ENCODE measurements around the gene ICAM3.
"Not testable (repeated sequence)": the region's sequence is repeated elsewhere in the genome, so short reads cannot be mapped to it uniquely, and the experiment has no call there.

The ICAM3 gene, protein sequence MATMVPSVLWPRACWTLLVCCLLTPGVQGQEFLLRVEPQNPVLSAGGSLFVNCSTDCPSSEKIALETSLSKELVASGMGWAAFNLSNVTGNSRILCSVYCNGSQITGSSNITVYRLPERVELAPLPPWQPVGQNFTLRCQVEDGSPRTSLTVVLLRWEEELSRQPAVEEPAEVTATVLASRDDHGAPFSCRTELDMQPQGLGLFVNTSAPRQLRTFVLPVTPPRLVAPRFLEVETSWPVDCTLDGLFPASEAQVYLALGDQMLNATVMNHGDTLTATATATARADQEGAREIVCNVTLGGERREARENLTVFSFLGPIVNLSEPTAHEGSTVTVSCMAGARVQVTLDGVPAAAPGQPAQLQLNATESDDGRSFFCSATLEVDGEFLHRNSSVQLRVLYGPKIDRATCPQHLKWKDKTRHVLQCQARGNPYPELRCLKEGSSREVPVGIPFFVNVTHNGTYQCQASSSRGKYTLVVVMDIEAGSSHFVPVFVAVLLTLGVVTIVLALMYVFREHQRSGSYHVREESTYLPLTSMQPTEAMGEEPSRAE

DNA sequence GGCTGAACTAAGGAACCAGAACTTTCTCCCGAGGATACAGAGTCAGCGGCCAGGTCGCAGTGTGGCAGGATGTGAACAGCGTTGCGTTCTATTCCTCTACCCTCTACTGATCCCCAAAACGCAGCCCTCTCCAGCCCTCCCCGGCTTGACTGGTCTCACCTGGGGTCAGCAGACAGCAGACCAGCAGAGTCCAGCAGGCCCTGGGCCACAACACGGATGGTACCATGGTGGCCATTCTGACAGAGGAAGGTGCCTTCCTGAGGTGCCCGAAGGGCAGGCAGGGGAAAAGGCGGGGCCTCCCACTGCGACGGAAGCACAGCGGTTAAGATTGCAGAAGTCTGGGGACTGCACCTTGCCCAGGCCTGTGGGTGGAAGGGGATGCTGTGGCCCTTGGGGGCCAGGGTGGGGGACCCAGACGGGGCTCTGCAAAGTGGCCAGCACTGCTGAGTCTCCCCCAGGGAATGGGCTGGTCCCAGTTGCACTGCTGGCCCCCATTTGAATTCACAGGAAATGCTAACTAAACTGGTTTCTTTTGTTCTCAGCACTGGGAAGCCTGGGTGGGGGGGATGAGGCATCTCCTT, at the start of gene ICAM3:
ICAM3 (minus strand) TSS at position 245 of the 581 bp plus-strand sequence; CDS start at position 235, 10 bp downstream.
- H3K27ac ChIP-seq = peak within 1 kb of the TSS in 15 of 21 experiments; percentile 11 to 91 (median 64)

DNA sequence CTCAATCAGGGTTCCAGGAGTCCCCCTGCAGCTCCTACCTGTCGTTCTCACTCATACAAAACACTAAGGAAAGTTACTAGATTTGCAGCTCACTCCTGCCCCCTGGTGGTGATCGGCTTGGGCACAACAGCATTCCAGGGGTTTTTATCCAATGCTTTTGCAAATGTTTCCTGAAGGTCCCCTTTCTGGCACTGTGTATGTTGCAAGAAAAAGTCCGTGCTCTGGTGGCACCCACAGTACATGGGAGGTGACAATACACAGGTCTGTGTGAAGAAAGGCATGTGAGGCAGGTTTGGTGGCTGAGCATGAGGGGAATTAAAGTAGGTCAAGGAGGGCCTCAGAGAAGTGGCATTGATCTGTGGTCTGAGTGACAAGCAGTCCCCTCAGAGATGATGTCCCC, 49.5 kb upstream of the ICAM3 start:
- H3K27ac ChIP-seq = no peak overlapping the region
- H3K4me3 ChIP-seq = no peak overlapping the region

More for the DNA sequence above, at the start of gene ICAM3:
- H3K4me3 ChIP-seq = peak within 1 kb of the TSS; percentile 11 to 31 (median 25)

DNA sequence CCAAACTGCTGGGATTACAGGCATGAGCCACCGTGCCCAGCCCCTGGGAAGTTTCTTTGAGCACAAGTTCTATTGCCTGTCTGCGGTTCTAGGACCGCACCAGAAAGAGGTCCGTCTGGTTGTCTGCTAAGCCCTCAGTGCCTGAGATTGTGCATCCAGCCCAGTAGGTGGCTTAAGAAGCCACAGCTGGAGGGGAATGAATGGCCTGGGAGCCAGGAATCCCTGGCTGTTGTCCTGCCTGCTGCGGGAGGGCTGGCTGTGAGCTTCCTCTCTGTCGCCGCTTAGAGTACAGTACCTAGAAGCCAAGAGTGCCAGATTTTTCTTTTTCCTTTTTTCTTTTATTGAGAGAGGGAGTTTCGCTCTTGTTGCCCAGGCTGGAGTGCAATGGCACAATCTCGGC, 45.2 kb upstream of the ICAM3 start:
- Histone ChIP-seq H3K27ac (no peak overlapping the region), H3K4me3 (no peak overlapping the region)

DNA sequence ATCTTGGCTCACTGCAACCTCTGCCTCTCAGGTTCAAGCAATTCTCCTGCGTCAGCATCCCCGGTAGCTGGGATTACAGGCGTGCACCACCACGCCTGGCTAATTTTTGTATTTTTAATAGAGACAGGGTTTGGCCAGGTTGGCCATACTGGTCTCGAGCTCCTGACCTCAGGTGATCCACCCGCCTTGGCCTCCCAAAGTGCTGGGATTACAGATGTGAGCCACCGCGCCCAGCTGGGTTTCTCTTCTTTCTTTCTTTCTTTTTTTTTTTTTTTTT, 43.7 kb upstream of the ICAM3 start:
- not testable (repeated sequence) for H3K4me3 ChIP-seq, H3K27ac ChIP-seq

DNA sequence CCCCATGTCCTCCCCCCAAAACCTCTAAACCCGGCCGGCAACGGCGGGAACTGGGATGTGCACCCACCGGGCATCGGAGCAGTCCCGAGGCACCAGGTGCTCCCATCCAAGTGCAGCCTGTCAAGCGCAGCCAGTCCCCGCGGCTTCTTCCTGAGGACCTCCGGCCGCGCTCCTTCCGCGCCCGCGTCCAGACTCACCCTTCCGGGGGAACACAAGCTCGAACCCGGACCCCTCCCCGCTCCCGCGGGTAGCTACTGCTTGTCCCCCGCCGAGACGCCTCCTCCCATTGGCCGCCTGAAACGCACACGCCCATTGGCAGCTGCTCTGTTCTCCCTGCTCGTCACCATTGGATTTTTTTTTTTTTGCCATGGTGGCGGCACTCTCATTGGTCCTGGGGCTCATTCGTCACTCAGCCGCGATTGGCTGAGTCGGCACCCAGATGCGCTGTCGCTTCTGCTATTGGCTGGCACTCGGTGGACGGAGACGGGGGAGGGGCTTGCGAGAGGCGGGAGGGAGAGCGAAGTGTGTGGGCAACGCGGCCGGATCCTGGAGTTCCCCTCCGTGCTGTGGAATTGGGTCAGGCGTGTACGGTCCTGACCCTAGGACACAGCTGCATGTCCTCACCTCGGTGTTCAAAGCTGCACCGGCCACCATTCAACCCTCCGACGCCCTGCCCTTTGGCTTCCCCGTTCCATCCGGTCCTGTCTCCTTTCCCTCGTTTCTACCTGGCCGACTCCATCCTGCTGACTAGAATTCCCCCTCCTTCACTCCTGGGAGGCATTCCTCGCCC, 41.1 kb upstream of the ICAM3 start, which contains the start of gene TYK2:
TYK2 (minus strand) TSS at position 260 of the 790 bp plus-strand sequence. CDS start 2,166 bp downstream, outside the sequence.
- H3K4me3 ChIP-seq = peak within 1 kb of the TSS; percentile 63 to 93 (median 79)
- H3K27ac ChIP-seq = peak within 1 kb of the TSS; percentile 63 to 96 (median 88)

DNA sequence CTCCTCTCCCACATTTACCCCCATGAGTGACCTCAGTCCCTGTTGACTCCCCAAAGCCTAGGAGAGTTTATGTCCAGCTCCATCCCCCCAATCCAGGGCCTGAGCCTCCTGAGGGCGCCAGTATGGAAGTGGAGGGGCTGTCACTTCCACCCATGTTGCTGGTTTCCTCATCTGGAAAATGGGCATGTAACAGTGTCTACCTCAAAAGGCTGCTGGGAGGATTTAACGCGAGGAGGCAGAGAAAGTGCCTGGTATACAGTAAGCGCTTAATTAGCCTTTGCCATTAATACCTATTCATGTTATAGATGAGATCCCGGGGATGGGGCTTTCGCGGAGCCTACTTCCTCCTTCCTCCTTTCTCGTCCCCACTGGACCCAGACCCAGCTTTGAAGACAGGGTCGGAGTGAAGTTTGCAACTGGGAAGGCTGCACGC, 40.5 kb upstream of the ICAM3 start:
- Histone ChIP-seq H3K27ac (peak overlapping the region; percentile 63 to 96 (median 88)), H3K4me3 (peak overlapping the region; percentile 63 to 93 (median 79))

DNA sequence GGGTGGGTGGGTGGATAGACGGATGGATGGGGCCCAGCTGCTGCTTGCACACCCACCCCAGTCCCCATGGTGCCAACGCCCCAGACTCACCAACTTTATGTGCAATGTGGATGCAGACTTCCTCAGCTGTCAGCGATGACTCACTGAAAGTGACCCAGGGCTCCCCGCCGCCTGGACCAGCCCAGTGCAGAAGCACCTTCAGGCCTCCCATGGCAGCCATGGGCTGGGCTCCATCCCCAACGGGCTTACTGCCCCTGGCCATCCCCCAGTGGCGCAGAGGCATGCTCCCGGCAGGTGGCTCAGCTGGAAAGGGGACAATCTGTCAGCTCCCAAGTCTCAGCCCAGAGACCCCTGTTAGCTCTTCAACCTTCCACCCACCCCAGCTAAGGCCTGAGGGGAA, 38.7 kb upstream of the ICAM3 start:
- Histone ChIP-seq H3K27ac (no peak overlapping the region), H3K4me3 (no peak overlapping the region)

DNA sequence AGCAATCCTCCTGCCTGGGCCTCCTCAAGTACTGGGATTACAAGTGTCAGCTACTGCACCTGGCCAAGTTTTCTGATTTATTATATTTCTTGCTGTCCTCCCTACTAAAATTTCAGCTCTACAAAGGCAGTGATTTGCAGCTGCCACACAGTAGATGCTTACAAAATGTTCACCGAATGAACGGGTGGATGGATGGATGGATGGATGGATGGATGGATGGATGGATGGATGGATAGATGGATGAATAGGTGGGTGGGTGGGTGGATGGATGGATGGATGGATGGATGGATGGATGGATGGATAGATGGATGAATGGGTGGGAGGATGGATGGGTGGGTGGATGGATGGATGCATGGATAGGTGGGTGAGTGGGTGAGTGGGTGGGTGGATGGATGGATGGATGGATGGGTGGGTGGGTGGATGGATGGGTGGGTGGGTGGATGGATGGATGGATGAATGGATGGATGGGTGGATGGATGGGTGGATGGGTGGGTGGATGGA, 37.8 kb upstream of the ICAM3 start:
- not testable (repeated sequence) for H3K4me3 ChIP-seq, H3K27ac ChIP-seq

DNA sequence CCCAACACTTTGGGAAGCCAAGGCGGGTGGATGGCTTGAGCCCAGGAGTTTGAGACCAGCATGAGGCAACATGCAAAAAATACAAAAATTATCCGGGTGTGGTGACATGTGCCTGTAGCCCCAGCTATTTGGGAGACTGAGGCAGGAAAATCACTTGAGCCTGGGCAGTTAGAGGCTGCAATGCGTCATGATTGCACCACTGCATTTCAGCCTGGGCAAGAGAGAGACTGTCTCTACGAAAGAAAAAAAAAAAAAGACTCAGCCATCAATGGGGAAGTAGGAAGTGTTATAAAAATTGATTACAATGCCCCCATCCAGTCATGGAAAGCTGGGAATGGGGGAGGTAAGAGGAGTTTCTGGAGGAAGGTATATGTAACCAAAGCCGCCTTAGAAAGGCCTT, 35.5 kb upstream of the ICAM3 start:
- Histone ChIP-seq H3K4me3 (no peak overlapping the region), H3K27ac (no peak overlapping the region)

DNA sequence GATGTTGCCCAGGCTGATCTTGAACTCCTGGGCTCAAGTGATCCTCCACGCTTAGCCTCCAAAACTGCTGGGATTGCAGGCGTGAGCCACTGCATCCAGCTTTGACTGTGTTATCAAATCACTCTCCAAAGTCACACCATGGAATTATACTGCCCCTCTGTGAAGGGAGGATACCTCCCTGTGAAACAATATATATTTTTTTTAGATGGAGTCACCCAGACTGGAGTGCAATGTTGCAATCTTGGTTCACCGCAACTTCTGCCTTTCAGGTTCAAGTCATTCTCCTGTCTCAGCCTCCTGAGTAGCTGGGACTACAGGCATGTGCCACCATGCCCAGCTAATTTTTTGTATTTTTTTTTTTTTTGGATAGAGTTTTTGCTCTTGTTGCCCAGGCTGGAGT, 33.3 kb upstream of the ICAM3 start:
- H3K4me3 ChIP-seq = no peak overlapping the region
- H3K27ac ChIP-seq = peak overlapping the region in 2 of 21 experiments; percentile 14 to 50

DNA sequence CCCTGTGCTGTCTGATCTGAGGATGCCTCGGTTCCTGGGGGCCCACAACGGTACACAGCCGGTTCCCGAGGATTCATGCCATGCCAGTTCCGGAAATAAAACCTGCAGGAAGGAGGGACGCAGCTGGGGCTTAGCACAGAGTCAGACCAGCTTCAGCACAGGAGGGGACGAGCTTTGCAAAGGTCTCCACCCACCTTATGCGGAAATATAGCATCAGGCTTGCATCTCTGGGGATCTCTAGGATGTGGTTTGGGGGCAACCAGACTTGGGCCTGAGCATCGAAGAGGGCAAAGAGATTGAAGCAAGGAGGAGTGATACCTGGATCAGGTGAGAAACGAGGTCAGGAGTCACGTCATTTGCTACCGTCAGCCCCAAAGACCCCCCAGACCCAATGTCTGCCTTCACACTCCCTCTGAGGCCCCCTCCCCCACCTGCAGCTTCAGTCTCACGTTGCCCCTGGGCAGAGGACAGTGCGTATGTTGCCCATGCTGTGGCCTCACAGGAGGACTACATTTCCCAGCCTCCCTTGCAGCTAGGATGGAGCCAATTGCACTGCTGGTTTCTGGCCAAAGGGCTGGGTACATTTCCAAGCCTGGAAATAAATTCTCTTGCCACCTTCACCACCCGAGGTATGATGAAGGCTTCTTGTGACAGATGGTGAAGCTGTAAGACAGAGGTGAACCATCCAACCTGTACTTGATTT, 28.8 kb upstream of the ICAM3 start:
- Histone ChIP-seq H3K4me3 (no peak overlapping the region), H3K27ac (no peak overlapping the region)

DNA sequence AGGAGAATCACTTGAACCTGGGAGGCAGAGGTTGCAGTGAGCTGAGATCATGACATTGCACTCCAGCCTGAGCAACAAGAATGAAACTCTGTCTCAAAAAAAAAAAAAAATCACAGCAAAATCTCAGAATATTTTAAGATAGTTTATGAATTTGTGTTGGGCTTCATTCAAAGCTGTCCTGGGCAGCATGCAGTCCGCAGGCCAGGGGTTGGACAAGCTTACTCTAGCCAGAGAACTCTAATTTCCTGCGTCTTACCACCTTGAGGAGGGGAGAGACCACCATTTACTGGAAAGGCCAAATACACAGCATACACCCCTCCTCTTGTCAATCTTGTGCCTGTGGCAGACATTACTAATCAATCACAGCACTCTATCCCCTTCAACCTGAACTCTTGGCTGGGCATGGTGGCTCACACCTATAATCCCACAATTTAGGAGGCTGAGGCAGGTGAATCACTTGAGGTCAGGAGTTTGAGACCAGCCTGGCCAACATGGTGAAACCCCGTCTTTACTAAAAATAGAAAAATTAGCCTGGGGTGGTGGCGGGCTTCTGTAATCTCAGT, 27.6 kb upstream of the ICAM3 start:
- H3K4me3 ChIP-seq, H3K27ac ChIP-seq: not testable (repeated sequence)

DNA sequence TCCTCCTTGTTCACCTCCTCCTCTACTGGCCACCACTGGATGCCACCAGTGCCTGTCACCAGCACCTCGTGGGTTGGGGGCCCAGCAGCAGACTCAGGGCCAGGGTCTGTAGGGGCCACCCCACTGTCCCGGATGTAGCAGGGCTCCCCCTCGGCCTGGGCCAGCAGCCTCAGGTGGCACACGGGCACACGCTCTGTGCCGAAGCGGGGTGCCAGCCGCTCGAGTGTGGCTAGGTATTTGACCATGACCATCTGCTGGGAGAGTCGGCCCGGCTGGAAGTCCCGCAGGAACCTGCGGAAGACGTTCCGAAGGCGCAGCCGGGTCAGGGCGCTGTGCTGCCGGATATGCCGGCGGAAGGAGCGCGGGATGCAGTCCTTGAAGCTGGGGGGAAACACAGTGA, 26.1 kb upstream of the ICAM3 start:
- no peak overlapping the region for H3K4me3 ChIP-seq
- H3K27ac ChIP-seq = no peak overlapping the region

DNA sequence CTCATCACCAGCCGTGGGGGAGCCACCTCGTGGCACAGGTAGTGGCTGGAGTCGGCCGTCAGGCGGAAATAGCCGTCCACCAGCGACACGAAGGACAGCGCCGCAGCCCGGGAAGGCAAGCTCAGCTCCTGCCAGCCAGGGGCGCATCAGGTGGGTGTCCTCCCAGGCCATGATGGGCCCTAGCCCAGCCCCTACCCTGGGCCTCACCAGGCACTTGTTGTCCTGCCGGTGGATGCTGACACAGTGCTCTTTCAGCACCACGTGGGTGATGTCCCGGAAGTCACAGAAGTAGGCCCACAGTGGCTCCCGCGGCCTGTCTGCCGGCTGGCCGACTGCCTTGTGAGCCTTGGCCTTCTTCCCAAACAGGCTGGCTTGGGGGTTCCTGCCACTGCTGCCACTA, 25.2 kb upstream of the ICAM3 start:
- H3K4me3 ChIP-seq = no peak overlapping the region
- H3K27ac ChIP-seq = no peak overlapping the region

DNA sequence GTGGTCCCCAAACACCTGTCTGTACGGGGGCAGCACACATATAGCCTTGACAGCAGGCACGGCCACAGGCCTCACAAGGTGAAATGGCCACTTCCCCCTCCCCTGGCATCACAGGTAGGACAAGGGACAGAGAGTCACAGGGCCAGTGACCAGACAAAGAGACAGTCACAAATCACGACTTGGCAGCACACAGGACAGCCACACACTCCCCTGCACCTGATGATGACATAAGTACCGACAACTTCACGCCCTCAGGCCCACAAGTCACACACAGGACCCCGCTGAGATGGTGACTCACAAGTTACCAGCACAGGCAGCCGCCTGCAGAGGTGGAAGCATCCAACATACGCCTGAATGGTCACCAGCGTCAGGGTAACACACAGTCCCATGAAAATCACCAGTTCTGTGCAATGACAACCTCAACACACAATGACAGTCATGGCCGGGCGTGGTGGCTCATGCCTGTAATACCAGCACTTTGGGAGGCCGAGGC, 24.4 kb upstream of the ICAM3 start:
- no peak overlapping the region for H3K4me3 ChIP-seq
- no peak overlapping the region for H3K27ac ChIP-seq

DNA sequence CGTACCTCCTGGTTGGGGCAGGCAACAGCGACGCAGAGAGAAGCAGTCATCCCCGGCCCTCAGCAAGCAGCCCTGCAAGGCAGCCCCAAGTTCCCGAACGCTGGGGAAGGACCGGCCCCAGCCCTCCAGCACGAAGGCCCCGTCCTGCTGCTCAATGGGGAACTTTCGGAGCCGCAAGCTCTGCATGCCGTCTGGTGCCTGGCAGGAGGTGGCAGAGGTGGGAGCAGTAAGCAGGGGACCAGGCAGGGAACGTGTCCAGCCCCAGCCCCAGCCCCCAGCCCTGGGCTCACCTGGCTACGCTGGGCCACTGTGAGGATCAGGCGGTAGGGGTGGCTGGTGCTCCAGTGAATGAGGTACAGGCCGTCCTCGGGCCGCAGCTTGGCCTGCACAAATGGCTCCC, 22.8 kb upstream of the ICAM3 start:
- Histone ChIP-seq H3K4me3 (no peak overlapping the region), H3K27ac (no peak overlapping the region)

DNA sequence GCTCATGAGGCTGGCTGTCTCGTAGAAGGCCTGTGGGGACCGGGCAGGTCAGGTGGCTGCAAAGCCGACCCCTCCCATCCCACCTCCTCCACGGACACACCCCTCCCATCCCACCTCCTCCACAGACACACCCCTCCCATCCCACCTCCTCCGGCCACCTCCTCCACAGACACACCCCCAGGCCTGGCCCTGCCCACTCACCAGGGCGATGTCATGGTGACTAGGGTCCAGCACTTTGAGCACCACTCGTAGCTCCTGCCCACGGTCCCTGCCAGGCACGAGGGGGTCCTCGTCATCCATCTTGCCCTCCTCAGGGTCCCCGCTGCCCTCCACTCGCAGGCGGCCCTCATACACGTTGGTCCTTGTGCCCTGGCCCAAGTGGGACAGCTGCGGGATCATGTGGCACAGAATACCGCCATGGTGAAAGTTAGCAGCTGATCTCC, 22.2 kb upstream of the ICAM3 start:
- H3K27ac ChIP-seq = no peak overlapping the region
- no peak overlapping the region for H3K4me3 ChIP-seq

DNA sequence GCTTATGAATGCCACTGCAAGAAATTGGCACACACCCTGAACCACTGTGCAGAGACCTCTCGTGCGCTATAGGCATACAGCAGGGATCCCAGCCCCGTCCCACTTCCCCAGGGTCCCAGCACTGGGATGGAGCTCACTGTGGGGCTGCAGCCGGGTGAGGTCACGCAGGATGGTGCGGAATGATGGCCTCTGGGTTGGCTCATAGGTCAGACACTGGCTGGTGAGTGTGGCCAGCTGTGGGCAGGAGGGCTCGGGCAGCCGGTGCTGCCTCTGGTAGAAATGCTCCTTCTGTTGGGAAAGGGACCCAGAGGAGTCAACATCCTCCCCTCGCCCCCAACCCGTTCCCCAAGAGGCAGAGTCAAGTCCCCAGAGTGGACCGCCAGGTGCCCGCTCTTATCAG, 17.0 kb upstream of the ICAM3 start:
- H3K4me3 ChIP-seq = no peak overlapping the region

DNA sequence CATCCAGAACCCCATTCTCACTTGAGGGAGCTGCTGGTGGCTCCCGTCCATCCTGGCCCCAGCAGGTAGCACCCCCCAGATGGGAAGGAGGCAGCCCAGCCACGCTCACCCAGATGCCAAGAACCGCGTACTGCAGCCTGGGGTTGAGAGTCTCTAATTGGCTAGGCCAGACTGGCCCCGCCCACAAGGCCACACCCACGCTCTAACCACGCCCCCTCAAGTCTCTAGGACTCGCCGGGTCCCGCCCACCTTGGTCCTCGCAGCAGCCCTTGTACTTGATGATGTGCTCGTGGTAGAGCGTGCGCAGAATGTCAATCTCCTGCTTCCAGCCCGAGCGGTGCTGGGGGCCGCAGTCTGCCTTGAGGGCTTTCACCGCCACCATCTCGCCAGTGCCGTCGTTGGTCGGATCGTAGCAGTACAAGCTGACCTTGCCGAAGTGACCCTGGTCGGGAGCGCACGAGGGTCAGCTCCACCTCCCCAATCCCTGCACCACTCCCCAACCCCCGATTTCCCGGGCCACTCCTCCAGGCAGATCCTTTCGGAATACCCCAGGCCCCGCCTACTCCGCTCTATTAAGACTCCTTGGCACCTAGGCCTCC, 14.5 kb upstream of the ICAM3 start:
- no peak overlapping the region for H3K27ac ChIP-seq
- no peak overlapping the region for H3K4me3 ChIP-seq

More for the DNA sequence above, 17.0 kb upstream of the ICAM3 start:
- no peak overlapping the region for H3K27ac ChIP-seq
